Liver (tissue), 9 donors: Measurements from ENCODE around the gene LGR4. TPM values are rescaled to one million over a fixed set of nuclear protein-coding genes. Genes with fewer than 3 reads are reported as not detected.
A peak's percentile ranks its signal among the peaks of the same experiment; 100 is the strongest.

Experiments used
- DNase-seq: peaks from one replicate; pipeline ENCODE4 v3.0.0-alpha.2; 2017; ENCODE audit warnings: low spot score
- H3K27ac ChIP-seq, 2 donors: one replicate each; pipeline ENCODE4 v1.7.0; 2013; ENCODE audit warnings: inconsistent platforms in 2 of 2, low read length in 2 of 2, control low read depth in 1 of 2, low read depth in 1 of 2, mild to moderate bottlenecking in 1 of 2
- H3K27me3 ChIP-seq, 4 donors: one replicate each; pipeline versions ENCODE4 v1.6.1 to v1.7.0; 2013; ENCODE audit warnings: low read length in 3 of 4, inconsistent platforms in 1 of 4, mild to moderate bottlenecking in 1 of 4, moderate library complexity in 1 of 4; ENCODE audit not compliant: control insufficient read depth in 4 of 4, insufficient read depth in 4 of 4
- H3K36me3 ChIP-seq, 4 donors: one replicate each; pipeline versions ENCODE4 v1.6.1 to v1.7.0; 2013; ENCODE audit warnings: low read length in 3 of 4, mild to moderate bottlenecking in 3 of 4, low read depth in 1 of 4, moderate library complexity in 1 of 4; ENCODE audit not compliant: control insufficient read depth in 4 of 4, insufficient read depth in 3 of 4
- H3K4me1 ChIP-seq, 4 donors: one replicate each; pipeline versions ENCODE4 v1.6.1 to v1.7.0; 2013; ENCODE audit warnings: low read length in 3 of 4, mild to moderate bottlenecking in 3 of 4, moderate library complexity in 1 of 4; ENCODE audit not compliant: control insufficient read depth in 4 of 4, insufficient read depth in 4 of 4
- H3K4me3 ChIP-seq, 3 donors: one replicate each; pipeline versions ENCODE4 v1.6.1 to v1.7.0; 2013; ENCODE audit warnings: low read length in 3 of 3, control low read depth in 1 of 3, low read depth in 1 of 3, mild to moderate bottlenecking in 1 of 3
- H3K9ac ChIP-seq, 2 donors: one replicate each; pipeline ENCODE4 v1.7.0; 2013; ENCODE audit warnings: low read length in 2 of 2, mild to moderate bottlenecking in 2 of 2, moderate library complexity in 2 of 2, control low read depth in 1 of 2, low read depth in 1 of 2
- H3K9me3 ChIP-seq, 4 donors: one replicate each; pipeline versions ENCODE4 v1.6.1 to v1.7.0; 2013; ENCODE audit warnings: low read length in 3 of 4; ENCODE audit not compliant: control insufficient read depth in 4 of 4
- ATF3 ChIP-seq: IDR thresholded peaks from 2 replicates; pipeline ENCODE4 v1.6.1; 2016; ENCODE audit warnings: antibody characterized with exemption
- CTCF ChIP-seq: fragments of 150-350 bp; IDR thresholded peaks from 2 replicates; pipeline ENCODE4 v1.5.1; 2017; ENCODE audit warnings: improper control_type of control experiment, low read depth, low read length; ENCODE audit not compliant: missing input control
- EGR1 ChIP-seq, 2 donors: IDR thresholded peaks; 2 replicates each; pipeline ENCODE4 v1.6.1; 2016 to 2018; ENCODE audit warnings: antibody characterized with exemption in 2 of 2, low read depth in 2 of 2
- FOXA1 ChIP-seq: IDR thresholded peaks from 2 replicates; pipeline ENCODE4 v1.6.1; 2016; ENCODE audit warnings: antibody characterized with exemption
- FOXA2 ChIP-seq: IDR thresholded peaks from 2 replicates; pipeline ENCODE4 v1.6.1; 2016; ENCODE audit warnings: antibody characterized with exemption
- GABPA ChIP-seq, 2 donors: IDR thresholded peaks in 1 of 2; conservative IDR thresholded peaks in 1 of 2; 2 replicates each; pipeline ENCODE4 v1.6.1; 2016; ENCODE audit warnings: antibody characterized with exemption in 2 of 2, mild to moderate bottlenecking in 1 of 2, moderate library complexity in 1 of 2
- HNF4A ChIP-seq, 2 donors: conservative IDR thresholded peaks; 2 replicates each; pipeline ENCODE4 v1.6.1; 2016; ENCODE audit warnings: antibody characterized with exemption in 2 of 2, mild to moderate bottlenecking in 2 of 2
- HNF4G ChIP-seq: IDR thresholded peaks from 2 replicates; pipeline ENCODE4 v1.6.1; 2016; ENCODE audit warnings: antibody characterized with exemption
- JUND ChIP-seq, 2 donors: IDR thresholded peaks; 2 replicates each; pipeline ENCODE4 v1.6.1; 2016; ENCODE audit warnings: antibody characterized with exemption in 2 of 2
- MAX ChIP-seq: IDR thresholded peaks from 2 replicates; pipeline ENCODE4 v1.6.1; 2016; ENCODE audit warnings: antibody characterized with exemption
- NR2F2 ChIP-seq: IDR thresholded peaks from 2 replicates; pipeline ENCODE4 v1.6.1; 2016; ENCODE audit warnings: antibody characterized with exemption
- RAD21 ChIP-seq, 2 donors: IDR thresholded peaks; 2 replicates each; pipeline ENCODE4 v1.6.1; 2016; ENCODE audit warnings: antibody characterized with exemption in 2 of 2, mild to moderate bottlenecking in 2 of 2
- REST ChIP-seq: IDR thresholded peaks from 2 replicates; pipeline ENCODE4 v1.6.1; 2016; ENCODE audit warnings: antibody characterized with exemption, mild to moderate bottlenecking
- RXRA ChIP-seq, 2 donors: IDR thresholded peaks; 2 replicates each; pipeline ENCODE4 v1.6.1; 2017 to 2018; ENCODE audit warnings: antibody characterized with exemption in 2 of 2, mild to moderate bottlenecking in 1 of 2
- SP1 ChIP-seq: IDR thresholded peaks from 2 replicates; pipeline ENCODE4 v1.6.1; 2018; ENCODE audit warnings: antibody characterized with exemption, mild to moderate bottlenecking
- TAF1 ChIP-seq: conservative IDR thresholded peaks from 2 replicates; pipeline ENCODE4 v1.6.1; 2016; ENCODE audit warnings: antibody characterized with exemption, mild to moderate bottlenecking
- YY1 ChIP-seq: IDR thresholded peaks from 2 replicates; pipeline ENCODE4 v1.6.1; 2016; ENCODE audit warnings: antibody characterized with exemption, mild to moderate bottlenecking
- ZBTB33 ChIP-seq: IDR thresholded peaks from 2 replicates; pipeline ENCODE4 v1.6.1; 2016; ENCODE audit warnings: antibody characterized with exemption
- WGBS: extraction: QIAGEN DNeasy Blood & Tissue Kit; methylation state at CpG from one replicate; pipeline ENCODE4 v1.1.7; 2013; 5-methylcytosine and 5-hydroxymethylcytosine counted together
- polyA plus RNA-seq, 2 donors: library from polyadenylated mRNA; stranded (reverse) in 1 of 2; unstranded in 1 of 2; fragments of 200-250 nt in 1 of 2; fragments of >200 nt in 1 of 2; fragmentation: Nextera tagmentation in 1 of 2; extraction: Ambion mirVana in 1 of 2; gene quantifications; one replicate each; pipeline versions ENCODE4 v1.2.1 to v1.2.3, GENCODE V29; 2013 to 2015
- total RNA-seq, 2 donors: library from RNA; depleted of rRNA; stranded (reverse); fragments of >200 nt; gene quantifications; one replicate each; pipeline ENCODE4 v1.2.3, GENCODE V29; 2014
- donor health status: healthy.
- donor health status: healthy.
- donor health status: healthy.
- donor health status: healthy.
- donor health status: healthy.

The LGR4 gene
- total and polyA plus RNA-seq, 4 donors: 13.7 to 95.3 (median 42.5) TPM

- DNase-seq: peak; percentile 70
- Histone ChIP-seq H3K36me3 (no peaks in the 10 kb centered on the region), H3K4me3 (peak overlapping the region; percentile 72 to 96 (median 81)), H3K27ac (peak overlapping the region; percentile 87 to 92), H3K9ac (peak overlapping the region; percentile 57 to 59), H3K27me3 (no peaks in the 10 kb centered on the region), H3K9me3 (no peaks in the 10 kb centered on the region), H3K4me1 (peaks cover 2 to 40% (median 29%) of the 10 kb centered on the region in 4 donors)
- TF ChIP-seq RAD21 (IDR thresholded peaks at IDR 0.05) (no peak), FOXA2 (no peak), NR2F2 (no peak), RXRA (IDR thresholded peaks at IDR 0.05) (no peak), HNF4G (no peak), ZBTB33 (no peak), EGR1 (IDR thresholded peaks at IDR 0.05; ENCODE audit: low read depth in 2 of 2) (no peak), ATF3 (no peak), TAF1 (no peak), CTCF (no peak), MAX (no peak), JUND (IDR thresholded peaks at IDR 0.05) (no peak), HNF4A (conservative IDR thresholded peaks at IDR 0.05) (no peak), REST (no peak), YY1 (no peak), GABPA (IDR thresholded peaks at IDR 0.05 in 1 of 2, conservative IDR thresholded peaks at IDR 0.05 in 1 of 2) (no peak), FOXA1 (no peak), SP1 (no peak)
- under 1% methylated on average over 78 of the region's 79 CpGs for WGBS
Measured at GRCh38 chr11:27471589-27472397, 797 bp downstream of the LGR4 start.
